Measurements from ENCODE around the gene DUS2. TPM values are rescaled to one million over a fixed set of nuclear protein-coding genes. Genes with fewer than 3 reads are reported as not detected.
A peak's percentile ranks its signal among the peaks of the same experiment; 100 is the strongest.

The DUS2 gene
- total and polyA plus RNA-seq, 2 experiments from 2014 or later: 21.3 to 29.7 TPM

- Histone ChIP-seq H3K36me3 (no peaks in the 10 kb centered on the region), H3K4me1 (ENCODE audit: low read depth) (no peaks in the 10 kb centered on the region), H3K27ac (no peak overlapping the region), H3K27me3 (no peaks in the 10 kb centered on the region), H3K9me3 (ENCODE audit: low read depth) (no peaks in the 10 kb centered on the region), H3K4me3 (no peak overlapping the region)
- no peak for TF ChIP-seq CTCF (IDR thresholded peaks at IDR 0.05; ENCODE audit: low read depth, low read length)
- DNase-seq (ENCODE audit: low read depth in 1 of 2, low spot score in 1 of 2): no peak
Measured at GRCh38 chr16:68062910-68063393, 39.9 kb downstream of the DUS2 start.

GRCh38 chr16:68064791-68065365 is 41.8 kb downstream of the DUS2 start:
- H3K27ac ChIP-seq: no peak overlapping the region

GRCh38 chr16:68065716-68066305 is 42.7 kb downstream of the DUS2 start:
- H3K36me3 ChIP-seq: peaks cover 3% of the 10 kb centered on the region

More at GRCh38 chr16:68064791-68065365, 41.8 kb downstream of the DUS2 start:
- peak; percentile 73 to 88 for DNase-seq (ENCODE audit: low read depth in 1 of 2, low spot score in 1 of 2)
- Histone ChIP-seq H3K4me3 (no peak overlapping the region), H3K4me1 (ENCODE audit: low read depth) (no peaks in the 10 kb centered on the region), H3K36me3 (no peaks in the 10 kb centered on the region), H3K27me3 (no peaks in the 10 kb centered on the region), H3K9me3 (ENCODE audit: low read depth) (no peaks in the 10 kb centered on the region)
- TF ChIP-seq CTCF (IDR thresholded peaks at IDR 0.05; ENCODE audit: low read depth, low read length): peak; percentile 89

GRCh38 chr16:68066763-68067162 is 43.7 kb downstream of the DUS2 start:
- no peak overlapping the region for H3K4me3 ChIP-seq
- no peaks in the 10 kb centered on the region for H3K27me3 ChIP-seq
- H3K9me3 ChIP-seq (ENCODE audit: low read depth): no peaks in the 10 kb centered on the region
- peaks cover 6% of the 10 kb centered on the region for H3K36me3 ChIP-seq
- no peak overlapping the region for H3K27ac ChIP-seq
- H3K4me1 ChIP-seq (ENCODE audit: low read depth): no peaks in the 10 kb centered on the region
- no peak for TF ChIP-seq CTCF (IDR thresholded peaks at IDR 0.05; ENCODE audit: low read depth, low read length)
- DNase-seq (ENCODE audit: low read depth in 1 of 2, low spot score in 1 of 2): no peak

More at GRCh38 chr16:68065716-68066305, 42.7 kb downstream of the DUS2 start:
- Histone ChIP-seq H3K27ac (no peak overlapping the region), H3K27me3 (no peaks in the 10 kb centered on the region), H3K4me3 (no peak overlapping the region), H3K4me1 (ENCODE audit: low read depth) (no peaks in the 10 kb centered on the region), H3K9me3 (ENCODE audit: low read depth) (no peaks in the 10 kb centered on the region)
- TF ChIP-seq CTCF (IDR thresholded peaks at IDR 0.05; ENCODE audit: low read depth, low read length): no peak
- DNase-seq (ENCODE audit: low read depth in 1 of 2, low spot score in 1 of 2): peak in 1 of 2 donors; percentile 92

GRCh38 chr16:68068926-68069325 is 45.8 kb downstream of the DUS2 start:
- no peaks in the 10 kb centered on the region for H3K9me3 ChIP-seq (ENCODE audit: low read depth)
- DNase-seq (ENCODE audit: low read depth in 1 of 2, low spot score in 1 of 2): no peak
- no peaks in the 10 kb centered on the region for H3K4me1 ChIP-seq (ENCODE audit: low read depth)
- peaks cover 10% of the 10 kb centered on the region for H3K36me3 ChIP-seq
- H3K4me3 ChIP-seq: no peak overlapping the region
- H3K27ac ChIP-seq: no peak overlapping the region
- no peak for TF ChIP-seq CTCF (IDR thresholded peaks at IDR 0.05; ENCODE audit: low read depth, low read length)
- H3K27me3 ChIP-seq: no peaks in the 10 kb centered on the region
